ENCODE measurements around the gene DCUN1D2.

GRCh38 chr13:113460064-113460555 lies 30.4 kb downstream of the DCUN1D2 start:
- no peak for TF ChIP-seq CTCF (IDR thresholded peaks at IDR 0.05; ENCODE audit: insufficient read depth, low read length)
- no peak for TF ChIP-seq REST (IDR thresholded peaks at IDR 0.05; ENCODE audit: insufficient replicate concordance, low read depth)

All from HL-60 (cell line).